Gastrocnemius medialis (tissue), 4 donors: ENCODE results near the gene KCNIP1. TPM values are rescaled to one million over a fixed set of nuclear protein-coding genes. Genes with fewer than 3 reads are reported as not detected.

Source experiments
- ATAC-seq, 2 donors: fragments of 150-250 bp; one replicate each; pipeline ENCODE4 v1.9.1; 2016
- DNase-seq, 2 donors: peaks; one replicate each; pipeline ENCODE4 v3.0.0-alpha.2; 2019
- H3K27ac ChIP-seq, 4 donors: fragments of 200-600 bp; sonication (generic); 1 replicate in 1 of 4; 2 replicates in 3 of 4; pipeline ENCODE4 v1.5.1; 2016 to 2018; ENCODE audit warnings: mild to moderate bottlenecking in 2 of 4, moderate library complexity in 1 of 4
- H3K27me3 ChIP-seq, 3 donors: fragments of 200-600 bp; sonication (generic) in 2 of 3; 1 replicate in 1 of 3; 2 replicates in 2 of 3; pipeline versions ENCODE4 v1.5.1 to v1.6.0; 2016 to 2019; ENCODE audit warnings: mild to moderate bottlenecking in 1 of 3, moderate library complexity in 1 of 3
- H3K36me3 ChIP-seq, 2 donors: fragments of 200-600 bp; sonication (generic) in 1 of 2; one replicate each; pipeline ENCODE4 v1.5.1; 2017 to 2018
- H3K4me1 ChIP-seq, 2 donors: fragments of 200-600 bp; sonication (generic) in 1 of 2; one replicate each; pipeline ENCODE4 v1.5.1; 2016 to 2017; ENCODE audit warnings: mild to moderate bottlenecking in 2 of 2
- H3K4me3 ChIP-seq, 4 donors: fragments of 200-600 bp; sonication (generic) in 3 of 4; 1 replicate in 1 of 4; 2 replicates in 3 of 4; pipeline ENCODE4 v1.5.1; 2016 to 2019; ENCODE audit warnings: mild to moderate bottlenecking in 2 of 4
- H3K9me3 ChIP-seq, 3 donors: fragments of 200-600 bp; sonication (generic) in 2 of 3; 1 replicate in 1 of 3; 2 replicates in 2 of 3; pipeline ENCODE4 v1.5.1; 2016 to 2019
- CTCF ChIP-seq, 5 experiments: fragments of 450-650 bp in 3 of 5; fragments of 200-600 bp in 2 of 5; sonication (generic) in 2 of 5; IDR thresholded peaks in 4 of 5; conservative IDR thresholded peaks in 1 of 5; 1 replicate in 4 of 5; 2 replicates in 1 of 5; pipeline ENCODE4 v1.5.1; 2016 to 2019; ENCODE audit warnings: antibody characterized with exemption in 5 of 5, mild to moderate bottlenecking in 3 of 5, moderate library complexity in 3 of 5
- POLR2A ChIP-seq, 2 donors: fragments of 450-650 bp; IDR thresholded peaks; one replicate each; pipeline ENCODE4 v1.6.1; 2017; ENCODE audit warnings: antibody characterized with exemption in 2 of 2, mild to moderate bottlenecking in 2 of 2, moderate library complexity in 2 of 2
- in situ Hi-C, 4 donors: fragments of 200-750 bp; cut with MboI; loops; one replicate each; pipeline versions ENCODE4 v1.15.0 to v1.8.0; 2017; ENCODE audit warnings: low sequenced_read_pairs in 4 of 4
- intact Hi-C: fragments of 100-400 bp; cut with DNase I; formaldehyde crosslinking; loops from one replicate; pipeline ENCODE4 v1.15.1; 2023; ENCODE audit warnings: low total_unique reads
- total RNA-seq, 4 donors: library from RNA; depleted of rRNA; stranded (reverse); fragments of >200 nt; gene quantifications; one replicate each; pipeline versions ENCODE4 v1.1.0 to v1.2.3, GENCODE V29; 2016

The KCNIP1 gene
- total RNA-seq, 4 donors from 2014 or later: not detected

GRCh38 chr5:170601619-170602018 is 97.8 kb downstream of the KCNIP1 start:
- no peaks in the 10 kb centered on the region for H3K4me1 ChIP-seq
- ATAC-seq: no peak
- intact Hi-C loops: no loop called here
- H3K9me3 ChIP-seq: no peaks in the 10 kb centered on the region
- in situ Hi-C loops: no loop called here
- H3K27me3 ChIP-seq: no peaks in the 10 kb centered on the region
- H3K27ac ChIP-seq: no peak overlapping the region
- no peaks in the 10 kb centered on the region for H3K36me3 ChIP-seq
- no peak for TF ChIP-seq POLR2A (IDR thresholded peaks at IDR 0.05)
- no peak for TF ChIP-seq CTCF (IDR thresholded peaks at IDR 0.05 in 4 of 5, conservative IDR thresholded peaks at IDR 0.05 in 1 of 5)
- H3K4me3 ChIP-seq: no peak overlapping the region
- no peak for DNase-seq

- in situ Hi-C loops (no loop called here), intact Hi-C loops (no loop called here)
- Histone ChIP-seq H3K4me3 (no peak overlapping the region), H3K36me3 (no peaks in the 10 kb centered on the region), H3K9me3 (no peaks in the 10 kb centered on the region), H3K27me3 (no peaks in the 10 kb centered on the region), H3K27ac (no peak overlapping the region), H3K4me1 (no peaks in the 10 kb centered on the region)
- TF ChIP-seq POLR2A (IDR thresholded peaks at IDR 0.05): no peak
- ATAC-seq: no peak
- no peak for DNase-seq
Observed at GRCh38 chr5:170603109-170603508, 99.3 kb downstream of the KCNIP1 start.

- intact Hi-C loops: no loop called here
- Histone ChIP-seq H3K27ac (no peak overlapping the region), H3K36me3 (no peaks in the 10 kb centered on the region), H3K9me3 (no peaks in the 10 kb centered on the region), H3K4me3 (no peak overlapping the region), H3K27me3 (no peaks in the 10 kb centered on the region), H3K4me1 (no peaks in the 10 kb centered on the region)
- TF ChIP-seq POLR2A (IDR thresholded peaks at IDR 0.05) (no peak), CTCF (IDR thresholded peaks at IDR 0.05 in 4 of 5, conservative IDR thresholded peaks at IDR 0.05 in 1 of 5) (peak; percentile 20 to 50 (median 27))
- DNase-seq (no peak), ATAC-seq (no peak)
- in situ Hi-C loops: no loop called here
Observed at GRCh38 chr5:170603578-170604565, 100.1 kb downstream of the KCNIP1 start.

DNA sequence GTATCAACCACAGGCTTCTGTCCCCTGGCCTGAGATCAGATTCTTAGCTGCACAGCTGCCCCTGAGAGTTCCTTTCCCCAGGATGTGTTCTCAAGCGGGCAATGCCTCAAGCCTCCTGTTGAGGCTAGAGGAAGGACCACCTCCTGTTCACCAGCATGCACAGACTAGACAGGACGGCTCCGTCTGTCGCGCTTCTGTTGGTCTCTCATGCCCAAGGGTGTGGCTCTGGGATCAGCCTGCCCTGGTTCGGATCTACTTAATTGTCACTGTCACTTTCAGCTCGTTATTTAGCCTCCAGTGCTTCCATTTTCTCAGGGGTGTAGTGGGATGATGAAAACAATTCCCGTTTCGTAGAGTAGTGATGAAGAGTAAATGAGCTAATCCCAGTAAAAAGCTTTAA is 103.1 kb downstream of the KCNIP1 start:
- Histone ChIP-seq H3K27ac (no peak overlapping the region), H3K4me3 (no peak overlapping the region), H3K4me1 (no peaks in the 10 kb centered on the region), H3K9me3 (no peaks in the 10 kb centered on the region), H3K36me3 (no peaks in the 10 kb centered on the region), H3K27me3 (no peaks in the 10 kb centered on the region)
- DNase-seq (no peak), ATAC-seq (no peak)
- no peak for TF ChIP-seq CTCF (IDR thresholded peaks at IDR 0.05 in 4 of 5, conservative IDR thresholded peaks at IDR 0.05 in 1 of 5)
- TF ChIP-seq POLR2A (IDR thresholded peaks at IDR 0.05): no peak
- intact Hi-C loops (no loop called here), in situ Hi-C loops (no loop called here)

GRCh38 chr5:170611449-170612090 is 107.8 kb downstream of the KCNIP1 start:
- no peaks in the 10 kb centered on the region for H3K4me1 ChIP-seq
- no peak overlapping the region for H3K27ac ChIP-seq
- ATAC-seq: no peak
- H3K27me3 ChIP-seq: no peaks in the 10 kb centered on the region
- intact Hi-C loops: no loop called here
- no peaks in the 10 kb centered on the region for H3K36me3 ChIP-seq
- no peak for DNase-seq
- TF ChIP-seq POLR2A (IDR thresholded peaks at IDR 0.05) (no peak), CTCF (IDR thresholded peaks at IDR 0.05 in 4 of 5, conservative IDR thresholded peaks at IDR 0.05 in 1 of 5) (no peak)
- no peaks in the 10 kb centered on the region for H3K9me3 ChIP-seq
- no peak overlapping the region for H3K4me3 ChIP-seq
- in situ Hi-C loops: no loop called here
